ENCODE measurements around the gene LRP1B. TPM values are rescaled to one million over a fixed set of nuclear protein-coding genes. Genes with fewer than 3 reads are reported as not detected.

The LRP1B gene
- total and polyA plus RNA-seq, 2 donors (not counting 1 experiment from before 2014, with no cell fraction given) = not detected

- no peak overlapping the region for H3K27ac ChIP-seq (ENCODE audit: low read length in 2 of 2)
- no peak overlapping the region for H3K9ac ChIP-seq (ENCODE audit: low read length)
- H3K27ac Mint-ChIP-seq = no peak overlapping the region
- H3K9me3 Mint-ChIP-seq (ENCODE audit: insufficient read depth) = no peaks in the 10 kb centered on the region
- peaks cover under 1% of the 10 kb centered on the region for H3K4me1 Mint-ChIP-seq
- 0% methylated on average over 1 of the region's 2 CpGs for WGBS (ENCODE audit: insufficient coverage)
- H3K4me3 Mint-ChIP-seq = no peak overlapping the region
- no peaks in the 10 kb centered on the region for H3K9me3 ChIP-seq (ENCODE audit: control extremely low read depth in 1 of 3, control insufficient read depth in 2 of 3, insufficient read depth in 1 of 3, low read length in 2 of 3)
- no peaks in the 10 kb centered on the region for H3K4me1 ChIP-seq (ENCODE audit: control insufficient read depth in 2 of 2, insufficient read depth in 2 of 2, low read length in 2 of 2)
- ChIA-PET POLR2A (no interaction called here), CTCF (no interaction called here)
- H3K4me3 ChIP-seq (ENCODE audit: control extremely low read depth in 1 of 5, extremely low read depth in 1 of 5, insufficient read depth in 1 of 5, low read depth in 2 of 5, low read length in 4 of 5) = no peak overlapping the region
- no peaks in the 10 kb centered on the region for H4K20me1 ChIP-seq (ENCODE audit: control insufficient read depth, insufficient read depth, low read length, poor library complexity, severe bottlenecking)
- no peak overlapping the region for H3K4me2 ChIP-seq (replicated peaks; ENCODE audit: low read depth, low read length, poor library complexity, severe bottlenecking)
- ATAC-seq (ENCODE audit: low read depth) = no peak
- no peaks in the 10 kb centered on the region for H3K79me2 ChIP-seq (ENCODE audit: control insufficient read depth, insufficient read depth, low read length)
- H2AFZ ChIP-seq (ENCODE audit: insufficient read depth, low read depth, low read length, poor library complexity, severe bottlenecking) = no peak overlapping the region
- TF ChIP-seq, protein P1, sequence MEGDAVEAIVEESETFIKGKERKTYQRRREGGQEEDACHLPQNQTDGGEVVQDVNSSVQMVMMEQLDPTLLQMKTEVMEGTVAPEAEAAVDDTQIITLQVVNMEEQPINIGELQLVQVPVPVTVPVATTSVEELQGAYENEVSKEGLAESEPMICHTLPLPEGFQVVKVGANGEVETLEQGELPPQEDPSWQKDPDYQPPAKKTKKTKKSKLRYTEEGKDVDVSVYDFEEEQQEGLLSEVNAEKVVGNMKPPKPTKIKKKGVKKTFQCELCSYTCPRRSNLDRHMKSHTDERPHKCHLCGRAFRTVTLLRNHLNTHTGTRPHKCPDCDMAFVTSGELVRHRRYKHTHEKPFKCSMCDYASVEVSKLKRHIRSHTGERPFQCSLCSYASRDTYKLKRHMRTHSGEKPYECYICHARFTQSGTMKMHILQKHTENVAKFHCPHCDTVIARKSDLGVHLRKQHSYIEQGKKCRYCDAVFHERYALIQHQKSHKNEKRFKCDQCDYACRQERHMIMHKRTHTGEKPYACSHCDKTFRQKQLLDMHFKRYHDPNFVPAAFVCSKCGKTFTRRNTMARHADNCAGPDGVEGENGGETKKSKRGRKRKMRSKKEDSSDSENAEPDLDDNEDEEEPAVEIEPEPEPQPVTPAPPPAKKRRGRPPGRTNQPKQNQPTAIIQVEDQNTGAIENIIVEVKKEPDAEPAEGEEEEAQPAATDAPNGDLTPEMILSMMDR (IDR thresholded peaks at IDR 0.05) = no peak
- TF ChIP-seq EZH2 (IDR thresholded peaks at IDR 0.05; ENCODE audit: borderline replicate concordance, insufficient read depth, low read depth, low read length, poor library complexity, severe bottlenecking) = no peak
- no peaks in the 10 kb centered on the region for H3K27me3 Mint-ChIP-seq
- H3K36me3 ChIP-seq (replicated peaks in 1 of 2; ENCODE audit: control extremely low read depth in 1 of 2, control insufficient read depth in 1 of 2, extremely low read depth in 1 of 2, insufficient read depth in 2 of 2, low read length in 1 of 2) = no peaks in the 10 kb centered on the region
- no peaks in the 10 kb centered on the region for H3K27me3 ChIP-seq (replicated peaks in 1 of 4; ENCODE audit: control extremely low read depth in 1 of 4, control insufficient read depth in 3 of 4, insufficient read depth in 4 of 4, low read length in 3 of 4)
- no peak for DNase-seq
- intact Hi-C loops (cut with micrococcal nuclease) = no loop called here
These were observed 617.0 kb downstream of the LRP1B start for GRCh38 chr2:141513853-141514252.

GRCh38 chr2:141508806-141509595, 621.8 kb downstream of the LRP1B start:
- TF ChIP-seq EZH2 (IDR thresholded peaks at IDR 0.05; ENCODE audit: borderline replicate concordance, insufficient read depth, low read depth, low read length, poor library complexity, severe bottlenecking) = no peak
- TF ChIP-seq, protein P1 (IDR thresholded peaks at IDR 0.05) = no peak

More at GRCh38 chr2:141508806-141509595, 621.8 kb downstream of the LRP1B start:
- Histone ChIP-seq H3K9me3 (ENCODE audit: control extremely low read depth in 1 of 3, control insufficient read depth in 2 of 3, insufficient read depth in 1 of 3, low read length in 2 of 3) (no peaks in the 10 kb centered on the region), H3K9ac (ENCODE audit: low read length) (no peak overlapping the region), H3K27ac (ENCODE audit: low read length in 2 of 2) (no peak overlapping the region), H4K20me1 (ENCODE audit: control insufficient read depth, insufficient read depth, low read length, poor library complexity, severe bottlenecking) (no peaks in the 10 kb centered on the region), H3K4me2 (replicated peaks; ENCODE audit: low read depth, low read length, poor library complexity, severe bottlenecking) (no peak overlapping the region), H3K36me3 (replicated peaks in 1 of 2; ENCODE audit: control extremely low read depth in 1 of 2, control insufficient read depth in 1 of 2, extremely low read depth in 1 of 2, insufficient read depth in 2 of 2, low read length in 1 of 2) (no peaks in the 10 kb centered on the region), H3K4me1 (ENCODE audit: control insufficient read depth in 2 of 2, insufficient read depth in 2 of 2, low read length in 2 of 2) (no peaks in the 10 kb centered on the region), H3K79me2 (ENCODE audit: control insufficient read depth, insufficient read depth, low read length) (no peaks in the 10 kb centered on the region), H3K4me3 (ENCODE audit: control extremely low read depth in 1 of 5, extremely low read depth in 1 of 5, insufficient read depth in 1 of 5, low read depth in 2 of 5, low read length in 4 of 5) (no peak overlapping the region), H3K27me3 (replicated peaks in 1 of 4; ENCODE audit: control extremely low read depth in 1 of 4, control insufficient read depth in 3 of 4, insufficient read depth in 4 of 4, low read length in 3 of 4) (no peaks in the 10 kb centered on the region), H2AFZ (ENCODE audit: insufficient read depth, low read depth, low read length, poor library complexity, severe bottlenecking) (no peak overlapping the region)
- intact Hi-C loops (cut with micrococcal nuclease) = no loop called here
- Mint-ChIP-seq H3K27me3 (no peaks in the 10 kb centered on the region), H3K4me1 (no peaks in the 10 kb centered on the region), H3K4me3 (no peak overlapping the region), H3K9me3 (ENCODE audit: insufficient read depth) (no peaks in the 10 kb centered on the region), H3K27ac (no peak overlapping the region)
- ChIA-PET CTCF (no interaction called here), POLR2A (no interaction called here)
- WGBS (ENCODE audit: insufficient coverage) = no CpG with 5 or more reads among the region's 5 CpGs
- ATAC-seq (ENCODE audit: low read depth) (no peak), DNase-seq (no peak)
